ENCODE data around the gene INSM2.

INSM2 gene

DNA sequence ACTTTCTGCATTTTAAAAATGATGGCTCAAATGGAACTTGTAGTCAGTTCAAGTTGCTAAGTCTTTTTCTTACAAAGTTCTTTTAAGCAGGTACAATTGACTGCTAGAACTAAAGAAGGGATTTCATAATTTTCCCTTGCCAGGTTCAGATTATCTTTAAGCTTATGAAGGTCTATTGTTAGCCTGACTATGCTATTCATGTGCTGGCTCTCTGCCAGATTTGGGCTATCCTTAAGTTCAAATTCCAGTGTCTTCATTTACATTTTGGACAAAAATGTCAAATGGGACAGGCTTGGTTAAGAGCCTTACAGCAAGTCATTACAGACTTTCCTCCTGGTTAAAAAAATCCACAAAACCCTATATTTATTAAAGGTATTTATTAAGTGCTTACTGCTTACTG, 42.3 kb downstream of the INSM2 start:
- Histone ChIP-seq H3K4me3 (ENCODE audit: insufficient read depth, low read depth, low read length) (no peak overlapping the region), H3K4me1 (ENCODE audit: control insufficient read depth, insufficient read depth, low read length) (no peaks in the 10 kb centered on the region), H3K27me3 (ENCODE audit: control insufficient read depth, insufficient read depth, low read length, poor library complexity, severe bottlenecking) (no peaks in the 10 kb centered on the region), H3K9me3 (ENCODE audit: control insufficient read depth, low read length) (no peaks in the 10 kb centered on the region), H3K27ac (ENCODE audit: insufficient read depth, low read depth, low read length, poor library complexity, severe bottlenecking) (no peak overlapping the region), H3K36me3 (ENCODE audit: control insufficient read depth, insufficient read depth, low read length) (no peaks in the 10 kb centered on the region)

DNA sequence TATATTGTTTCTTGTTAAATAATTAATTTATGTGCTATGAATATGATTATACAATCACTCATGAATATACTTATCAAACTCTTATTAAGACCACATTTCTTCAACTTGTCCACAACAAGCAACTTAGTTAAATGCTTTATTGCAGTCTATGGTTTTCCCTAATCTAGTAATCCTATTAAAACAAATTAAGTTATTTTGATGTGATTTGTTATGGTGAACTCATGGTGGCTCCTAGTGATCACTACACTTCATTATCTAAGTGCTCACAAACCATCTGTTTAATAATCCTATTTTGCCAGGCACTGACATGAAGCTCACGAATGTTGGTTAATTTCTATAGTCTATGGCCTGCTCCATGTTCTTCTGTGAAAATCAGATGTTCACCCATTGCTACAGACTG, 42.9 kb downstream of the INSM2 start:
- 83 to 88% methylated on average over 1 of the region's 1 CpG for WGBS, 2 experiments
- no peaks in the 10 kb centered on the region for H3K36me3 ChIP-seq (ENCODE audit: control insufficient read depth, insufficient read depth, low read length)
- H3K9me3 ChIP-seq (ENCODE audit: control insufficient read depth, low read length) = no peaks in the 10 kb centered on the region

DNA sequence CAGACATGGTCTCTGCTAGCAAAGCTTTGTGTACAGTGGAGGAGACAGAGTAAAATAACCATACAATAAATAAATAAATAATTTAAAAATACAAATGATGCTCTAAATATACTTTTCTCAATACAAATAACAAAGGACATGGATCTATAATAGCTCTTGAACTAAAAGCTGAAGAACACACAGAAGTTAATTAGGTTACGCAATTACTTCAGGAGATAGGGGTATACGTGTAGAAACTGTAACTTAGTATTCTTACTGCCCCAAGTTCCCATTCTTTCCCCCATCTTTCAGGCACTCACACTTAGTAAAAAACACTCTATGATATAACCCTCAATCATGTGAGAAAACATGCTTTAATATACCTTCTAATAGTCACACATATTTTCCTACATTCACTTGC, 44.2 kb downstream of the INSM2 start:
- Histone ChIP-seq H3K9me3 (ENCODE audit: control insufficient read depth, low read length) (no peaks in the 10 kb centered on the region), H3K27ac (ENCODE audit: insufficient read depth, low read depth, low read length, poor library complexity, severe bottlenecking) (no peak overlapping the region), H3K4me1 (ENCODE audit: control insufficient read depth, insufficient read depth, low read length) (no peaks in the 10 kb centered on the region), H3K27me3 (ENCODE audit: control insufficient read depth, insufficient read depth, low read length, poor library complexity, severe bottlenecking) (no peaks in the 10 kb centered on the region), H3K4me3 (ENCODE audit: insufficient read depth, low read depth, low read length) (no peak overlapping the region), H3K36me3 (ENCODE audit: control insufficient read depth, insufficient read depth, low read length) (no peaks in the 10 kb centered on the region)
- WGBS, 2 experiments = 95 to 100% methylated on average over 2 of the region's 2 CpGs

More for the DNA sequence above, 42.9 kb downstream of the INSM2 start:
- H3K27ac ChIP-seq (ENCODE audit: insufficient read depth, low read depth, low read length, poor library complexity, severe bottlenecking) = no peak overlapping the region
- H3K4me1 ChIP-seq (ENCODE audit: control insufficient read depth, insufficient read depth, low read length) = no peaks in the 10 kb centered on the region
- no peaks in the 10 kb centered on the region for H3K27me3 ChIP-seq (ENCODE audit: control insufficient read depth, insufficient read depth, low read length, poor library complexity, severe bottlenecking)
- no peak overlapping the region for H3K4me3 ChIP-seq (ENCODE audit: insufficient read depth, low read depth, low read length)

DNA sequence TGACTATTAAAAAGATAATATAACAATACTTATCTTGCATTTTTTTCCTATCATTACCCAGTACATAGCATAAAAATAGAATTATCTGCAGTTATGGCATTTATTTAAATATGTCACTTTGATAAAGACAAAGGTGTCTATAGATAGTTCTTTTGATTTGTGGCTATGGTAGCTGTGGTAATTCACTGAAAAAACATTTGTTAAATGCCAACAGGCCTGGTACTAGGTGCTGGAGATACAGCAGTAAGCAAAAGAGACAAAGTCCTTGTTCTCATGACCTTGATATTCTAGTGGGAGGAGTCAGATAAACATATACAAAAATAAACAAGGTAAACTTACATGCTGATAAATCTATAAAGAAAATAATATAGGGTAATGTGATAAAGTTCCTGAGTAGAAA, 44.7 kb downstream of the INSM2 start:
- Histone ChIP-seq H3K9me3 (ENCODE audit: control insufficient read depth, low read length) (no peaks in the 10 kb centered on the region), H3K27ac (ENCODE audit: insufficient read depth, low read depth, low read length, poor library complexity, severe bottlenecking) (no peak overlapping the region), H3K36me3 (ENCODE audit: control insufficient read depth, insufficient read depth, low read length) (no peaks in the 10 kb centered on the region), H3K4me3 (ENCODE audit: insufficient read depth, low read depth, low read length) (no peak overlapping the region), H3K27me3 (ENCODE audit: control insufficient read depth, insufficient read depth, low read length, poor library complexity, severe bottlenecking) (no peaks in the 10 kb centered on the region), H3K4me1 (ENCODE audit: control insufficient read depth, insufficient read depth, low read length) (no peaks in the 10 kb centered on the region)

Data from ectodermal cell (in vitro differentiated cells).